Uterus (tissue), 4 donors: Measurements from ENCODE around the gene DIAPH2. TPM values are rescaled to one million over a fixed set of nuclear protein-coding genes. Genes with fewer than 3 reads are reported as not detected.

Source experiments
- DNase-seq, 2 donors: peaks; one replicate each; pipeline ENCODE4 v3.0.0-alpha.2; 2019 to 2020
- H3K27ac ChIP-seq, 2 donors: fragments of 200-600 bp; sonication (generic); 1 replicate in 1 of 2; 2 replicates in 1 of 2; pipeline ENCODE4 v1.5.1; 2016 to 2018
- H3K27me3 ChIP-seq, 2 donors: fragments of 200-600 bp; sonication (generic); one replicate each; pipeline ENCODE4 v1.5.1; 2018 to 2019; ENCODE audit warnings: control low read depth in 1 of 2
- H3K36me3 ChIP-seq, 2 donors: fragments of 200-600 bp; sonication (generic); one replicate each; pipeline ENCODE4 v1.5.1; 2019; ENCODE audit warnings: control low read depth in 1 of 2
- H3K4me1 ChIP-seq, 2 donors: fragments of 200-600 bp; sonication (generic); one replicate each; pipeline ENCODE4 v1.5.1; 2018 to 2019; ENCODE audit warnings: control low read depth in 1 of 2
- H3K4me3 ChIP-seq, 2 donors: fragments of 200-600 bp; sonication (generic); 1 replicate in 1 of 2; 2 replicates in 1 of 2; pipeline ENCODE4 v1.5.1; 2018 to 2019; ENCODE audit warnings: mild to moderate bottlenecking in 1 of 2
- H3K9me3 ChIP-seq, 2 donors: fragments of 200-600 bp; sonication (generic); one replicate each; pipeline ENCODE4 v1.5.1; 2019; ENCODE audit warnings: control low read depth in 1 of 2
- CTCF ChIP-seq, 4 experiments: fragments of 200-600 bp in 2 of 4; fragments of 450-650 bp in 2 of 4; sonication (generic) in 2 of 4; IDR thresholded peaks; one replicate each; pipeline ENCODE4 v1.5.1; 2016 to 2019; ENCODE audit warnings: antibody characterized with exemption in 4 of 4, mild to moderate bottlenecking in 2 of 4, moderate library complexity in 1 of 4
- POLR2A ChIP-seq, 2 donors: fragments of 450-650 bp; IDR thresholded peaks; one replicate each; pipeline ENCODE4 v1.6.1; 2016; ENCODE audit warnings: antibody characterized with exemption in 2 of 2, mild to moderate bottlenecking in 1 of 2, moderate library complexity in 1 of 2
- intact Hi-C: fragments of 100-400 bp; cut with DNase I; formaldehyde crosslinking; loops from one replicate; pipeline ENCODE4 v1.15.1; 2023; ENCODE audit warnings: low total_unique reads
- total RNA-seq, 4 donors: library from RNA; depleted of rRNA in 3 of 4; stranded (reverse); fragments of >200 nt in 3 of 4; gene quantifications; one replicate each; pipeline versions ENCODE4 v1.1.0 to v1.2.4, GENCODE V29; 2014 to 2023
- donor health status: DM: yes; HTN: yes; CAD: no.

Gene DIAPH2
- total RNA-seq, 4 donors from 2014 or later, result 16.7 to 41.5 (median 30.3) TPM

- TF ChIP-seq POLR2A (IDR thresholded peaks at IDR 0.05) (no peak), CTCF (IDR thresholded peaks at IDR 0.05) (no peak)
- no peak for DNase-seq
- intact Hi-C loops, result no loop called here
Observed at GRCh38 chrX:97474933-97475332, 790.3 kb downstream of the DIAPH2 start.

GRCh38 chrX:97479106-97479890 is 794.7 kb downstream of the DIAPH2 start:
- TF ChIP-seq POLR2A (IDR thresholded peaks at IDR 0.05) (no peak), CTCF (IDR thresholded peaks at IDR 0.05) (no peak)
- intact Hi-C loops, result no loop called here
- no peaks in the 10 kb centered on the region for H3K36me3 ChIP-seq

More at GRCh38 chrX:97474933-97475332, 790.3 kb downstream of the DIAPH2 start:
- no peaks in the 10 kb centered on the region for H3K9me3 ChIP-seq
- no peak overlapping the region for H3K4me3 ChIP-seq
- H3K36me3 ChIP-seq, result no peaks in the 10 kb centered on the region
- H3K4me1 ChIP-seq, result no peaks in the 10 kb centered on the region
- no peaks in the 10 kb centered on the region for H3K27me3 ChIP-seq
- H3K27ac ChIP-seq, result no peak overlapping the region

GRCh38 chrX:97481228-97481627 is 796.6 kb downstream of the DIAPH2 start:
- H3K36me3 ChIP-seq, result no peaks in the 10 kb centered on the region
- intact Hi-C loops, result no loop called here
- H3K27ac ChIP-seq, result no peak overlapping the region
- no peak for TF ChIP-seq POLR2A (IDR thresholded peaks at IDR 0.05)
- no peak for TF ChIP-seq CTCF (IDR thresholded peaks at IDR 0.05)
- no peak for DNase-seq
- no peaks in the 10 kb centered on the region for H3K27me3 ChIP-seq
- no peaks in the 10 kb centered on the region for H3K4me1 ChIP-seq
- no peak overlapping the region for H3K4me3 ChIP-seq
- H3K9me3 ChIP-seq, result no peaks in the 10 kb centered on the region

More at GRCh38 chrX:97479106-97479890, 794.7 kb downstream of the DIAPH2 start:
- H3K27me3 ChIP-seq, result no peaks in the 10 kb centered on the region
- no peaks in the 10 kb centered on the region for H3K9me3 ChIP-seq
- no peak overlapping the region for H3K27ac ChIP-seq
- H3K4me3 ChIP-seq, result no peak overlapping the region
- DNase-seq, result no peak
- H3K4me1 ChIP-seq, result no peaks in the 10 kb centered on the region

- Histone ChIP-seq H3K9me3 (no peaks in the 10 kb centered on the region), H3K27ac (no peak overlapping the region), H3K27me3 (no peaks in the 10 kb centered on the region), H3K4me1 (no peaks in the 10 kb centered on the region), H3K36me3 (no peaks in the 10 kb centered on the region), H3K4me3 (no peak overlapping the region)
- DNase-seq, result no peak
- TF ChIP-seq CTCF (IDR thresholded peaks at IDR 0.05) (no peak), POLR2A (IDR thresholded peaks at IDR 0.05) (no peak)
- intact Hi-C loops, result no loop called here
Observed at GRCh38 chrX:97482666-97483300, 798.1 kb downstream of the DIAPH2 start.

- Histone ChIP-seq H3K4me1 (no peaks in the 10 kb centered on the region), H3K27me3 (no peaks in the 10 kb centered on the region), H3K36me3 (no peaks in the 10 kb centered on the region), H3K4me3 (no peak overlapping the region), H3K27ac (no peak overlapping the region), H3K9me3 (no peaks in the 10 kb centered on the region)
- TF ChIP-seq POLR2A (IDR thresholded peaks at IDR 0.05) (no peak), CTCF (IDR thresholded peaks at IDR 0.05) (no peak)
- intact Hi-C loops, result no loop called here
- no peak for DNase-seq
Observed at GRCh38 chrX:97490656-97491055, 806.0 kb downstream of the DIAPH2 start.
